OCI-LY7 (cell line): ENCODE data around the gene ARHGEF12.

Source experiments
- EZH2phosphoT487 ChIP-seq: fragments of 200-600 bp; sonication (generic); IDR thresholded peaks from 2 replicates; pipeline ENCODE4 v1.6.1; 2018; ENCODE audit warnings: low read depth, borderline replicate concordance, mild to moderate bottlenecking, mixed run types, antibody characterized with exemption, low read length, moderate library complexity, mixed read lengths
- TF ChIP-seq, protein P1 (sequence below): fragments of 200-600 bp; sonication (generic); conservative IDR thresholded peaks from 2 replicates; pipeline ENCODE4 v1.5.1; 2014; ENCODE audit warnings: mild to moderate bottlenecking, antibody characterized with exemption, low read length, moderate library complexity, mixed read lengths

DNA sequence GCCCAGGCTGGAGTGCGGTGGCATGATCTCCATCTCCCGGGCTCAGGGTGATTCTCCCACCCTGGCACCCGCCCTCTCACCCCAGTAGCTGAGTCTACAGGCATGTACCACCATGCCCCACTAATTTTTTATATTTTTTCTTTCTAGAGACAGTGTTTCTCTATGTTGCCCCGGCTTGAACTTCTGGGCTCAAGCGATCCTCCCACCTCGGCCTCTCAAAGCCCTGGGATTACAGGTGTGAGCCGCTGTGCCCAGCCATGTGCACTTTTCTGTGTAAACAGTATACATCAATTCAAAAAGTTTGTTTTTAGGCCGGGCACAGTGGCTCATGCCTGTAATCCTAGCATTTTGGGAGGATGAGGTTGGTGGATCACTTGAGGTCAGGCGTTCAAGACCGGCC, 190.0 kb downstream of the ARHGEF12 start:
- TF ChIP-seq, protein P1, sequence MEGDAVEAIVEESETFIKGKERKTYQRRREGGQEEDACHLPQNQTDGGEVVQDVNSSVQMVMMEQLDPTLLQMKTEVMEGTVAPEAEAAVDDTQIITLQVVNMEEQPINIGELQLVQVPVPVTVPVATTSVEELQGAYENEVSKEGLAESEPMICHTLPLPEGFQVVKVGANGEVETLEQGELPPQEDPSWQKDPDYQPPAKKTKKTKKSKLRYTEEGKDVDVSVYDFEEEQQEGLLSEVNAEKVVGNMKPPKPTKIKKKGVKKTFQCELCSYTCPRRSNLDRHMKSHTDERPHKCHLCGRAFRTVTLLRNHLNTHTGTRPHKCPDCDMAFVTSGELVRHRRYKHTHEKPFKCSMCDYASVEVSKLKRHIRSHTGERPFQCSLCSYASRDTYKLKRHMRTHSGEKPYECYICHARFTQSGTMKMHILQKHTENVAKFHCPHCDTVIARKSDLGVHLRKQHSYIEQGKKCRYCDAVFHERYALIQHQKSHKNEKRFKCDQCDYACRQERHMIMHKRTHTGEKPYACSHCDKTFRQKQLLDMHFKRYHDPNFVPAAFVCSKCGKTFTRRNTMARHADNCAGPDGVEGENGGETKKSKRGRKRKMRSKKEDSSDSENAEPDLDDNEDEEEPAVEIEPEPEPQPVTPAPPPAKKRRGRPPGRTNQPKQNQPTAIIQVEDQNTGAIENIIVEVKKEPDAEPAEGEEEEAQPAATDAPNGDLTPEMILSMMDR = no peak
- no peak for TF ChIP-seq EZH2phosphoT487
